ENCODE measurements around the gene OR52K1.

DNA sequence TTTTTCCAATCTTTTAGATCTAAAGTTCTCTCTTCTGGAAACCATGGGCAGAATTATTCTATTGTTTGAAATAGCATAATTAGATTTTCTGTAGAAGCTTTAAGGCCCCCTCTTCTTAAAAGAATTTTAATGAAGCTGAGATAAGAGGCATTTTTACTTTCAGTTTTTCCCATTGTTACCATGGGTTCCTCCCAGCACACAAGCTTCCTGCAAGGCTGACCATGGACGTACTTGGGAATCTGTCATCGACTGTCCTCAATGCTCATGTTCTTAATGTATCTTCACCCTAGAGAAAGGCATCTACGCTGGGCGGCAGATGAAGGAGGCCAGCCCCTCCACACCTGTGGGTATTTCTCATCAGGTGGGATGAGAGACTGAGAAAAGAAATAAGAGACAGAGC is 22.3 kb upstream of the OR52K1 start:
- TF ChIP-seq, protein P1, sequence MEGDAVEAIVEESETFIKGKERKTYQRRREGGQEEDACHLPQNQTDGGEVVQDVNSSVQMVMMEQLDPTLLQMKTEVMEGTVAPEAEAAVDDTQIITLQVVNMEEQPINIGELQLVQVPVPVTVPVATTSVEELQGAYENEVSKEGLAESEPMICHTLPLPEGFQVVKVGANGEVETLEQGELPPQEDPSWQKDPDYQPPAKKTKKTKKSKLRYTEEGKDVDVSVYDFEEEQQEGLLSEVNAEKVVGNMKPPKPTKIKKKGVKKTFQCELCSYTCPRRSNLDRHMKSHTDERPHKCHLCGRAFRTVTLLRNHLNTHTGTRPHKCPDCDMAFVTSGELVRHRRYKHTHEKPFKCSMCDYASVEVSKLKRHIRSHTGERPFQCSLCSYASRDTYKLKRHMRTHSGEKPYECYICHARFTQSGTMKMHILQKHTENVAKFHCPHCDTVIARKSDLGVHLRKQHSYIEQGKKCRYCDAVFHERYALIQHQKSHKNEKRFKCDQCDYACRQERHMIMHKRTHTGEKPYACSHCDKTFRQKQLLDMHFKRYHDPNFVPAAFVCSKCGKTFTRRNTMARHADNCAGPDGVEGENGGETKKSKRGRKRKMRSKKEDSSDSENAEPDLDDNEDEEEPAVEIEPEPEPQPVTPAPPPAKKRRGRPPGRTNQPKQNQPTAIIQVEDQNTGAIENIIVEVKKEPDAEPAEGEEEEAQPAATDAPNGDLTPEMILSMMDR (IDR thresholded peaks at IDR 0.05): no peak
- TF ChIP-seq, protein P2, sequence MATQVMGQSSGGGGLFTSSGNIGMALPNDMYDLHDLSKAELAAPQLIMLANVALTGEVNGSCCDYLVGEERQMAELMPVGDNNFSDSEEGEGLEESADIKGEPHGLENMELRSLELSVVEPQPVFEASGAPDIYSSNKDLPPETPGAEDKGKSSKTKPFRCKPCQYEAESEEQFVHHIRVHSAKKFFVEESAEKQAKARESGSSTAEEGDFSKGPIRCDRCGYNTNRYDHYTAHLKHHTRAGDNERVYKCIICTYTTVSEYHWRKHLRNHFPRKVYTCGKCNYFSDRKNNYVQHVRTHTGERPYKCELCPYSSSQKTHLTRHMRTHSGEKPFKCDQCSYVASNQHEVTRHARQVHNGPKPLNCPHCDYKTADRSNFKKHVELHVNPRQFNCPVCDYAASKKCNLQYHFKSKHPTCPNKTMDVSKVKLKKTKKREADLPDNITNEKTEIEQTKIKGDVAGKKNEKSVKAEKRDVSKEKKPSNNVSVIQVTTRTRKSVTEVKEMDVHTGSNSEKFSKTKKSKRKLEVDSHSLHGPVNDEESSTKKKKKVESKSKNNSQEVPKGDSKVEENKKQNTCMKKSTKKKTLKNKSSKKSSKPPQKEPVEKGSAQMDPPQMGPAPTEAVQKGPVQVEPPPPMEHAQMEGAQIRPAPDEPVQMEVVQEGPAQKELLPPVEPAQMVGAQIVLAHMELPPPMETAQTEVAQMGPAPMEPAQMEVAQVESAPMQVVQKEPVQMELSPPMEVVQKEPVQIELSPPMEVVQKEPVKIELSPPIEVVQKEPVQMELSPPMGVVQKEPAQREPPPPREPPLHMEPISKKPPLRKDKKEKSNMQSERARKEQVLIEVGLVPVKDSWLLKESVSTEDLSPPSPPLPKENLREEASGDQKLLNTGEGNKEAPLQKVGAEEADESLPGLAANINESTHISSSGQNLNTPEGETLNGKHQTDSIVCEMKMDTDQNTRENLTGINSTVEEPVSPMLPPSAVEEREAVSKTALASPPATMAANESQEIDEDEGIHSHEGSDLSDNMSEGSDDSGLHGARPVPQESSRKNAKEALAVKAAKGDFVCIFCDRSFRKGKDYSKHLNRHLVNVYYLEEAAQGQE (IDR thresholded peaks at IDR 0.05): no peak

Measured in A549 (cell line).